Thyroid gland (tissue), 4 donors: ENCODE measurements around the gene TMEM217.

Experiments used
- CTCF ChIP-seq, 6 experiments: fragments of 200-600 bp in 3 of 6; fragments of 450-650 bp in 3 of 6; sonication (generic) in 3 of 6; IDR thresholded peaks; one replicate each; pipeline ENCODE4 v1.5.1; 2016 to 2019; ENCODE audit warnings: antibody characterized with exemption in 6 of 6, mild to moderate bottlenecking in 2 of 6, inconsistent platforms in 1 of 6, moderate library complexity in 1 of 6
- POLR2A ChIP-seq, 2 donors: fragments of 450-650 bp; IDR thresholded peaks; one replicate each; pipeline ENCODE4 v1.6.1; 2017; ENCODE audit warnings: antibody characterized with exemption in 2 of 2, mild to moderate bottlenecking in 2 of 2, moderate library complexity in 1 of 2

DNA sequence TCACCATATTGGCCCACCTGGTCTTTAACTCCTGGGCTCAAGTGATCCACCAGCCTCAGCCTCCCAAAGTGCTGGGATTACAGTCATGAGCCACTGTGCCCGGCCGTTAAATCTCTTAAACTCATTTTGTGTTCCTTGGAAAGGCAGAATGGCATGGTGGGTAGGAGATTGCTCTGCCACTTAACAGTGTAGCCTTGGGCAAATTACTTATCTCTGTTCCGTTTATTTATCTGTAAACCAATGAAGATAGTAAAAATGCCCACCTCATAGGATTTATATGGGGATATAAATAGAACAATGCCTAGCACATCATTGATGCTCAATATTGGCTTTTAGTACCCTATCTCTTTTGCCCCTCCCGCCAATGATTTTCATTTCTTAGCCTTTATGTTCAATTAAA is 95.2 kb downstream of the TMEM217 start:
- TF ChIP-seq POLR2A (IDR thresholded peaks at IDR 0.05), result no peak
- TF ChIP-seq CTCF (IDR thresholded peaks at IDR 0.05), result no peak
